Right forelimb (tissue), 1 donor: ENCODE results near the gene RNF186.
"Not testable (repeated sequence)": the region's sequence is repeated elsewhere in the genome, so short reads cannot be mapped to it uniquely, and the experiment has no call there.

Experiments used
- DNase-seq: peaks from one replicate; pipeline ENCODE4 v3.0.0-alpha.2; 2018

Gene RNF186

DNA sequence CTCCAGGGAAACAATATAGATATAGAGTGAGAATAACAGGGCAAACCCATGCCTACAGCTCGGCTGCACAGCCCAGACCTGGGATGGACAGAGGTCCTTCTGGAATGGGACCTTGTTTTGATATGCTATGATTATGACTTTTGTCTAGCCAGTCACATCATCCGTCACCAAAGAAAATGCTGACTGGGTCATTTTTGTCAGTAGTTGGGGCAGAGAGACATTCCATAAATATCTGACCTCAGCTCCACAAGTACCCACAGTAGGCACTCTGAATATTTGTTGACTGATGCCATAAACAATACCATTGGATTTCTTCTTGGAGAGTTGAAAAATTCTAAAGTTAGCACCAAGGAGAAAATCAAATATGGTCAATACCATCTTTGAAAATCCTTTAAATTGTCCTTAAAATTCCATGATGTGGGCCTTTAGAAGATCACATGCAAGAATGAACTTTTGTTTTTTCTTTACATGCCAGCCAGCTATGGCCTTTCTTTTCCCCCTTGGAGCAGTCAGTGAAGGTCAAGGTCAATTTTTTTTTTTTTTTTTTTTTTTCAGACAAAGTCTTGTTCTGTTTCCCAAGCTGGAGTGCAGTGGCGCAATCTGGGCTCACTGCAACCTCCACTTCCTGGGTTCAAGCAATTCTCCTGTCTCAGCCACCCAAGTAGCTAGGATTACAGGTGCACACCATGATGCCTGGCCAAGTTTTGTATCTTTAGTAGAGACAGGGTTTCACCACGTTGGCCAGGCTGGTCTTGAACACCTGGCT, 22.7 kb downstream of the RNF186 start:
- DNase-seq: no peak

DNA sequence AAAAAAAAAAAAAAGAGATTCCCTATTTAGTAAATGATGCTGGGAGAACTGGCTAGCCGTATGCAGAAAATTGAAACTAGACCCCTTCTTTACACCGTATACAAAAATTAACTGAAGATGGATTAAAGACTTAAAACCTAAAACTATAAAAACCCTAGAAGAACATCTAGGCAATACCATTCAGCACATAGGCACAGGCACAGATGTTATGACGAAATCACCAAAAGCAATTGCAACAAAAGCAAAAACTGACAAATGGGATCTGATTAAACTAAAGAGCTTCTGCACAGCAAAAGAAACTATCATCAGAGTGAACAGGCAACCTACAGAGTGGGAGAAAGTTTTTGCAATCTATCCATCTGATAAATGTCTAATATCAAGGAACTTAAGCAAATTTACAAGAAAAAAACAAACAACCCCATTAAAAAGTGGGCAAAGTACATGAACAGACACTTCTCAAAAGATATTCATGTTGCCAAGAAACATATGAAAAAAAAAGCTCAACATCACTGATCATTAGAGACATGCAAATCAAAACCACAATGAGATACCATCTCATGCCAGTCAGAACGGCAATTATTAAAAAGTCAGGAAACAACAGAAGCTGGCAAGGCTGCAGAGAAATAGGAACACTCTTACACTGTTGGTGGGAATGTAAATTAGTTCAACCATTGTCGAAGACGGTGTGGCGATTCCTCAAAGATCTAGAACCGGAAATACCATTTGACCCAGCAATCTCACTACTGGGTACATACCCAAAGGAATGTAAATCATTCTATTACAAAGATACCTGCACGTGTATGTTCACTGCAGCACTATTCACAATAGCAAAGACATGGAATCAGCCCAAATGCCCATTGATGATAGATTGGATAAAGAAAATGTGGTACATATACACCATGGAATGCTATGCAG, 24.8 kb downstream of the RNF186 start:
- DNase-seq: not testable (repeated sequence)

DNA sequence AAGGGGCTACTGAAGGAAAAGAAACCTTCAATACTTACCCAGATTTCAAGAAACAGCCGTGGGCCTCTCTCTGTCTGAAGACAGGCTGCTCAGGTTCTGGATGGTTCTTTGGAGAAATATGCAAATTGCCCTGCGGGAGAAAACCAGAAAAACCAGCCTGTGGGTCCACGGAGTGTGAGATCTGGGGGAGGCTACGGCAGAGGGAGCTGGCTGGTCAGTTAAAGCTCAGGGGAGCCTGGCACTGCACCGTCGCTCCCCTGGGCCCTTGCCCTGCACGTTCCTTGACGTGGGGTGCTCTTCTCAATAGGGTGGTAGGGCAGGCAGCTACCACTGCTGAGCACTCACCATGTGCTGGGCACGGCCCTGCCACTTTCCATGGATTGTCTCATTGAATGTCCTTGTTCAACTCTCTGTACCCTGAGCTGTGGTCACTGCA, 28.1 kb downstream of the RNF186 start:
- no peak for DNase-seq

DNA sequence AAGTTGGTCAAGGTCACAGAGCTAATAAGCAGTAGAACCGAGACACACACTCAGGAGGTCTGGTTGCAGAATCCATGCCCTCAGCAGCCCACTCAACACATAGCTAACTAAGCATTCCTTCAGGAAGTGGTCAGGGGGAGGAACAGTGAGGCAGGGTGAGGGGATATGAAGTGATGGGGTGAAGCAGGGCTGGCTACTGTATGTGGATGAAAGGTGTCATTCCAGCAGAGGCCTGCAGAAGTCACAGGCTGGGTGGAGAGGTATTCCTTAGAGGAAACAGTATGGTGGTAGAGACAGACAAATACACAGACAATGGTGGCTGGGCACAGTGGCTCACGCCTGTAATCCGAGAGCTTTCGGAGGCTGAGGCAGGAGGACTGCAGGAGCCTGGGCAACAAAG, 29.4 kb downstream of the RNF186 start:
- DNase-seq: no peak

DNA sequence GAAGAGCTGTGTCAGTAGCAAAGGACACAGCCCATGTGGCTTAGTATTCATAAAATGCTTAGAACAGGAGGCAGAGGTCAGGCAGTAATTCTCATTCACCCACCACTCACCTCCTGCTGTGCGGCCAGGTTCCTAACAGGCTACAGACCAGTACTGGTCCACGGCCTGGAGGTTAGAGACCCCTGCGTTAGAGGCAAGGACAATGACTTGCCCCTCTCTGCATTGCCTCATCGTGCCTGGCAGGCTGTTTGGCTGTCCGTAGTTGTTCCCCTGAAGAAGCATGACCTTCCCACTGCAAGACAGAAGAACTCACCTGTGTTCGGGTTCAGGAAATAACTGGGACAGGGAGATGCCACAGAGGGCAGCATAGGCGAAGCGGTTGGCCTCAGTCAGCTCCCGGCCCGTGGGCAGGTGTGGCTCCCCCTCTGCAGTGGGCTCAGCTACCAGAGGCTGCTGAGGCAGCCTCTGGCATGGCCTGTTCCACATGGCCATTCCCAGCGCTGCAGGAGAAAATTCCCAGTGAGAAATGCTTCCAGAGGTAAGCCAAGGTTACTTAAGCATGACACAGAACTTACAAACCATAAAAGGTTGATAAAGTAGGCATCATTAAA, 34.7 kb downstream of the RNF186 start:
- DNase-seq: no peak

DNA sequence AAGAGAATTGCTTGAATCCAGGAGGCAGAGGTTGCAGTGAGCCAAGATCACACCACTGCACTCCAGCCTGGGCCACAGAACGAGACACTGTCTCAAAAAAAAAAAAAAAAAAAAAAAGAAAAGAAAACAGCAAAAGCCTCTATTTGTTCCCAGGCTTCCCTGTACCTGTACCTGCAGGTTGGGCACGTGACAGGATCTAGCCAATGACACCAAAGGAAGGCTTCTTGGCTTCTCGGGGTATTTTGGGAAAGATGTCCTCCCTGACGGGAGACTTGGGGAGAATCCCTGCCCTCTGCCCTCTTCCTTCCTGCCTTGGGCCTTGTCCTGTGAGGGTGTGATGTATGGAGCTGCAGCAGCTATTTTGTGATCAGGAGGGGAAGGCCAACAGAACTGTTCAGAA, 38.1 kb downstream of the RNF186 start:
- DNase-seq: no peak

DNA sequence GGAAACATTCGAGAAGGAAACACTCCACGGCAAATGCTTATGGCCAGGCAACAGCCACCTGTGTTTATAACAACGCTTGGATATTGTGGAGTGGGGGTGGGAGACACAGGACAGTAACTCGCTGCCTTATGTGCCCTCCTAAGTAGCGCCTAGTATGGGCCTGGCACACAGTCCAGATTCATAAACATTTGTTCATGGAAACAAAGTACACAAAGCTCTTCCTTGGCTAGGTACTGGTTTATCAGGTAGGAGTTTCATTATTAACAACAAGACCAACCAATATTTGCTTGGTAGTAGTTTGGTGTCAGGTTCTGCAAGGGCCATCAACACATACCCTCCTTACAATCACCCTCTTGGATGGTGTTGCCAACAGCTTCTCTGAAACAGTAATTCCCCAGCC, 38.8 kb downstream of the RNF186 start:
- no peak for DNase-seq

DNA sequence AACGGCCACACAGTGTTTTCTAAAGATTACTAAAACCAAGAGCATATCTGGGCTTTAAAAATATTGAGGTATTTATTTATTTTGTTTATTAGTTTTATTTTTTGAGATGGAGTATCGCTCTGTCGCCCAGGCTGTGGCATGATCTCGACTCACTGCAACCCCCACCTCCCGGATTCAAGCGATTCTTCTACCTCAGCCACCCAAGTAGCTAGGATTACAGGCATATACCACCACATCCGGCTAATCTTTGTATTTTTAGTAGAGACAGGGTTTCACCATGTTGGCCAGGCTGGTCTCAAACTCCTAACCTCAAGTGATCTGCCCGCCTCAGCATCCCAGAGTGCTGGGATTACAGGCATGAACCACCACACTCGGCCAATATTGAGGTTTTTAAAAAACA, 39.3 kb downstream of the RNF186 start:
- DNase-seq: no peak

DNA sequence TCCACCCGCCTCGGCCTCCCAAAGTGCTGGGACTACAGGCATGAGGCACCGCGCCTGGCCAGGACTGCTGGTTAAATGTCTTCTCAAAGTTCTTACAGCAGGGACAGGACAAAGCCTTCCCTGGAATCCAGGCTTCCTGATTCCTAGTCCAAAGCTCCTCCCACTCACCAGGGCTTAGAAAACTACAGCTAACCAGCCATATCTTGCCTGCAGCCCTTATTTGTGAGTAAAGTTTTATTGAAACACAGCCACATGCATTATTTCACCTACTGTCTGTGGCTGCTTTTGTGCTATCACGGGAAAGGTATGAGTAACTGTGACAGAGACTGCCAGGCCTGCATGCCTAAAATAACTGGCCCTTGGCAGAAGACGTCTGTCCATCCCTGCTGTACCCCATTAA, 39.8 kb downstream of the RNF186 start:
- DNase-seq: no peak

DNA sequence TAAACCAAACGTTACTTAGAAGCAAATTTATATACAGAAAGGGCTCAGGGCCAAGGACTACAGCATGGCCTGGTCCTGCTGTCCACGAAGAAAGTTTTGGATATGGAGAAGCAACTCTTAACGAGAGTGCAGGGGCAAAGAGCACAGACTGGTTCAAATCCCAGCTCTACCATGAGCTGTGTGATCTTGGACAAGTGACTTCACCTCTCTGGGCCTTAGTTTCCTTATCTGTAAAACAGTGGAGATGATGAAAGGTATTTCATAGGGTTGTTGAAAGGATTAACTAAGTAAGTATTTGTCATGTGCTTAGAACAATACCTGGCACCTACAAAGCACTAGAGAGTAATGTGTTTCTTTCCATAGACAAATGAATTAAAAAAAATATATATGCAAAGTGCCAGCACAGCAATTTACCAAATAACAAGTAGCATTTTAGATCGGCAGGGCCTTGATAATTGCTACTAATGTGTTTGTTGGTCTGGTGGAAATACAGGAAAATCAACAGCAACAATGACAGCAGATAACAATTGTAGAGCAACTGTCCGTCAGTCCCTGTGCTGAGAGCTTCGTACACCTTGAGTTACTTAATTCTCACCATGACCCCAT, 40.8 kb downstream of the RNF186 start:
- no peak for DNase-seq

DNA sequence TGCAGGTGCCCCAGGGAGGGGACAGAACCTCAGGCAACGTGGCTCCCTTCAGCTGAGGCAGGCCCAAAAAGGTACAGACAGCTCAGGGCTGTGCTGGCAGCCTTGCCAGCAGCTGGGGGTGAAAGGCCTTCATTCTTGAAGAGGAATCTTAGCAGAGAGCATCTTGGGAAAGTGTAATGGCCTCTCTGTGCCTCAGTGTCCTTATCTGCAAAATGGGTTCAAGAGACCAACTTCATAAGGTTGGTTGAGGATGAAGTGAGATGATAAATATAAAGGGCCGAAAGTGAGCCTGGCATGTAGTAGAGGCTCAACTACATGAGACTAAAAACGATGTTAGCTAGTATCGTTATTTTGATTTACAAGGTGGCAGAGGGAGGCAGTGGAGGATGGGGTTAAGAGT, 41.6 kb downstream of the RNF186 start:
- DNase-seq: no peak

DNA sequence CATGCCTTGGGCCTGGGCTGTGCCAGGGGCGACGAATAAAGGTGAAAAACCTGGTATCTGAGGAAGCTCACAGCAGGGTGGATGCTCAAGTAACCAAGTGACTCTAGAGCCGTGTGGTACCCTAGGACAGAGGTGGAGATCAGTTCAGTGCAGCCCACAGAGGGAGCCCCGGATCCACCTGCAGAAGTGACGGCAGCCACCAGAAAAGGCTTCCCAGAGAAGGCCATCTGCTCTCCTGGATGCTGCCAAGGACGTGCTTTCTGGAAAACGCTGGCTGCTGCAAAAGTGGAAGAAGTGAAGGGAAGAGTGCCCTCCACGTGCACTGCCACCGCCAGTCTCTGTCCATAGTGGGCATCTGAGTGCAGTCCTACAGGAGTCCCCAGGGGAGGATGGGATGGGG, 43.0 kb downstream of the RNF186 start:
- no peak for DNase-seq

DNA sequence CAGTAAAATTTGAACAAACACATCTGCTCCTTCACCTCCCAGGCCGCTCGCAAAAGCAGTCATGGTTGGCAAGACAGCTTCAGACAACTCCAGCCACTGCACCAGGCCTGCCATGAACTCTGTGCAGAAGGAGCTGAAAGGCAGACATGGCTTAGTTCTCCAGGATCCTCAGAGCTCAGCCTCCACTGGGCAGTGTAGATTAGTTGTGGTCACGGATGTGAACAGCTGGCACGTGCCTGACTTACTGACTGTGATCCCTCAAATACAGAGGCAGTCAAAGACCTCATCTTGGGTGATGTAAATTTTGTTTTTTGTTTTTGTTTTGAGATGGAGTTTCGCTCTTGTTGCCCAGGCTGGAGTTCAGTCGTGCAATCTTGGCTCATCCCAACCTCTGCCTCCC, 43.7 kb downstream of the RNF186 start:
- no peak for DNase-seq

DNA sequence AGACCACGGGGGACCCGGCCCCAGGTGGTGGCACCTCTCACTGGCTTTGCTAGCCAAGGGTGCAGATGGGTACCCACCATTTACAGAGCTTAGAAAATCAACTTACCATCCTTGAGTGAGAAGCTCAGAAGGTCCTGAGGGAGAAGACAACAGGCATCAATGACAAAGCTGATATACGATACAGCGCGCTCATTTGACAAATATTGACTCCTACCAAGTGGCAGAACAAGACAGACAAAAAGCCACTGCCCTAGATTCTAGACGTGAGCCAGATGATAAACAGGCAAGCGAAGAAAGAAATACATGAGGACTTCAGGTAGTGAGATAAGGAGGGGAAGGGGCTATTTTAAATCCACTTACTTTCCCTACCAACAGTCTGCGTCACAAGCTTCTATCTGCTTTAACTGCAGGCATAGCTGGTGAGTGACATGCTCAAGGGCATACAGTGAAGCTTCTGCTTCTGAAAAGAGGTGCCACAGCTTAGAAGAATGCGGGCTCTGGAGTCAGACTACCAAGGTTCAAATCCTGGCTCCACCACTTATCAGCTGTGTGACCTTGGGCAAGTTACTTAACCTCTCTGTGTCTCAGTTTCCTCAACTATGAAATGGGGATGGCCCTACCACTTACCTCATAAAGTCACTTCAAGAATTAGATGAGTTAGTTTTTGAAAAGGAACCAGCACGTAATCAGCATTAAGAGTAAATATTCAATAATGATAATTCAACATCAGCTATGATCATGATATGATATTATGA, 44.5 kb downstream of the RNF186 start:
- DNase-seq: no peak

DNA sequence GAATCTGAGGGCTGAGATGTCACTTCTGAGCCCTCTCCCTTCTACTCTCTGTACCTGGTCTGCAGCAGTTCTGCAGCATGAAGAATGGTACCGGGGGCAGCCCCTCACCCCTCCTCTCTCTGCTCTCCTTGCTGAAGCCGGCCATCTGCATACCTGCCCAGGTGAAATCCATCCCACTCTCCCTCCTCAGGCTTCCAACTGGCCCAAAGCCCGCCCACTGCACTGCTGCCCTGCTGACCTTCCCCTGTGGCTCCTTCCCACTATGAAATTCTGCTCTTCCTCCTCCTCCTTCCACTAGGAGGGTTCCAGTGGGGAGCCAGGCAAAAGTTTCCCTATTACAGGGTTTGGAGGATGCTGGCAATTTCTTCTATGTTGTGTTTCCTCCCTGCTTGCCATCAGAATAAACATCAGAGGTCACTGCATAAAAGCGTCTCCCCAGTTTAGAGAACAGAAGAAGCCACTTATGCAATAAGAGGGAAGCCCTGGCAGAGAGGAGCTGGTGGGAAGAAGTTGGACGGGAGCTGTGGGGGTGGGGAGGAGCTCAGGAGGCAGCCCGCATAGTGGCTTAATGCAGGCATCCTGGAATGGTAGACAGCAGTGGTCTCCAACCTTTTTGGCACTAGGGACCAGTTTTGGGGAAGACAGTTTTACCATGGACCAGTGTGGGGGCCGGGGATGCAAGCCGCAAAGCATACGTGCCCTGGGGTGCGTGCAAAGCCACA, 45.7 kb downstream of the RNF186 start:
- DNase-seq: no peak

DNA sequence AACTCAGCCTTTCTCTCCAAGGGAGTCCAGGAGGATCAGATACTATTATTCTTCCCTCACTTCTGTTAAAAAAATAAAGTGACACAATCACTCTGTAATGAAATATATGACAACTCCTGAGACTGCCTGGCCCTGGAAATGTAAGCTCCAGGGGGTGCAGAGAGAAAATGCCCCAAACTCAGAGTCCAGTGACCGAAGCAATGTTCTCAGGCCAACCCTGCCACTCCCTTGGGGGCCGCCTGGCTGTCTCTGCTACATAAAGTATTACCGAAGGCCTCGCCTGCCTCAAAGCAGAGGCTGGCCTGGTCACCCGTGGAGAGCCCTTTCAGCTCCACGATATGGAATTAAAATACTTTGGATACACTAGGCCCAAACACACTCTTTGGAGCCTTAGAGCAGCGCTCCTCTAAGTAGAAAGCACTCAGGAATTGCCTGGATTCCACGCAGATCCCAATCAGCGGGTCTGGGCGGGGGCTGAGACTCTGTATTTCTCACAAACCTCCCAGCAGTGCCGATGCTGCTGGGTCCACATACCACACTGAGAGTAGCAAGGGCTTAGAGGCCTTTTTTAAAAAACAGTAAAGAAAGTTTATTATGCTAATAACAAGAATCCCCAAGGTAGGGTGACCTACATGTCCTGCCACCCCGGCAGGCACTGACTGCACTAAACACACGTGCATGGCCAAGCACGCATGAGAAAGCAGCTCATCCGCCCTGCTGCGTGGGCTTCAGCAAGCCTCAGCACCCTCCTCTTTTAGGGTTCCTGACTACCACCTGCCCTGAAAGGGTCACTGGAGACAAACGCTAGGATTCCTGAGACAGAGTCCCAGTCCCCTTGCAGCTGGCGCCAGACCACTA, 46.5 kb downstream of the RNF186 start:
- DNase-seq: no peak

DNA sequence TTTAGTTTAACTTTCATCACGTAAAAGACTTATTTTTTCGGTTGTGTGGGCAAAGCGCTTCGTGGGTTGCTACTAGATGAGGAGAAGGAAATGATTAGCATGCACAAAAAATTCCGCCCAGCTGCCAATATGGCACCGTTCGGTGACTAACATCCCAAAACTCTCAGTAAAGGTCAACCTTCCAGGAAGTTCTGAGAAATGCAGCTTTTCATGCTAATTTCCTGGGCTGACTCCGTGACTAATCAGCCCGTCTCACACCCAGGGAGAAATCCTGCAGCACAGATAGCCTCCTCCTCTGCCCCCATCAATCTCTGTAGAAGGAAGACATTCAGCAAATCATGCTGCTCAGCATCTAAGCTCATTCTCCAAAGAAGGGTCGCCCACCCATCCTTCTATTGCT, 49.5 kb downstream of the RNF186 start:
- DNase-seq: no peak

DNA sequence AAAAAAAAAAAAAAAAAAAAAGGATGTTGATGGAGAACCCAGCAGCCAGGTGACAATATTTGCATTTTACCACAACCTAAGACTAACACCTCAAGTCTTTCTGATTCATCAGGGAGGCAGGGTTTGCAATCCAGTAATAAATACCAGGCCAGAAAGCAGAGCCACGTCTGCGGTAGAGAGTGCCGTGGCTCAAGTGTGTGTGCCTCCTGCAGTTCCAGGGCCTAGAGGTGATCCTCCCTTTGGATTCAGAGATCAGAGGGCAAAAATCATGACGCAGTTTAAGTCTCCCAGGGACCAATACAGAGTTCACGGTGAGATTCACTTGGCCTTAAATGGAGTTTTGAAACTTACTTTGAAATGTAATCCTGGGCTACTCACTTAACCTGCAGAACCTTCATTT, 50.2 kb downstream of the RNF186 start:
- DNase-seq: no peak
